Keratinocyte (primary cell): ENCODE results near the gene ZNF217. TPM values are rescaled to one million over a fixed set of nuclear protein-coding genes. Genes with fewer than 3 reads are reported as not detected.
"Not testable (repeated sequence)": the region's sequence is repeated elsewhere in the genome, so short reads cannot be mapped to it uniquely, and the experiment has no call there.

Source experiments
- DNase-seq: peaks from one replicate; pipeline ENCODE4 v3.0.0-alpha.2; 2011; ENCODE audit warnings: low read depth, missing footprints, low spot score
- FAIRE-seq: peaks from 2 replicates; lab custom pipeline; 2011; peaks lifted over from hg19 to GRCh38; lab: Jason Lieb, UNC
- H2AFZ ChIP-seq: 2 replicates; pipeline ENCODE4 v1.6.0; 2012; ENCODE audit warnings: low read length, control low read depth, inconsistent platforms; ENCODE audit not compliant: control insufficient read depth
- H3K27ac ChIP-seq: 2 replicates; pipeline ENCODE4 v1.5.1; 2011; ENCODE audit warnings: low read length; ENCODE audit not compliant: control insufficient read depth, insufficient read depth
- H3K27me3 ChIP-seq: 3 replicates; pipeline ENCODE4 v1.6.0; 2011; ENCODE audit warnings: low read length; ENCODE audit not compliant: control insufficient read depth, insufficient read depth; ENCODE audit errors: extremely low read depth
- H3K36me3 ChIP-seq, 2 experiments: 2 replicates in 1 of 2; 3 replicates in 1 of 2; pipeline ENCODE4 v1.5.1; 2011; ENCODE audit warnings: low read length in 2 of 2, mild to moderate bottlenecking in 1 of 2; ENCODE audit not compliant: control insufficient read depth in 2 of 2, insufficient read depth in 2 of 2; ENCODE audit errors: extremely low read depth in 1 of 2
- H3K4me1 ChIP-seq: 3 replicates; pipeline ENCODE4 v1.5.1; 2011; ENCODE audit warnings: low read length; ENCODE audit not compliant: control insufficient read depth, insufficient read depth; ENCODE audit errors: extremely low read depth
- H3K4me2 ChIP-seq: 3 replicates; pipeline ENCODE4 v1.6.0; 2011; ENCODE audit warnings: low read depth, low read length; ENCODE audit not compliant: control insufficient read depth, insufficient read depth; ENCODE audit errors: extremely low read depth
- H3K4me3 ChIP-seq, 3 experiments: fragments of 200-600 bp in 1 of 3; sonication (generic) in 1 of 3; 2 replicates in 2 of 3; 3 replicates in 1 of 3; pipeline ENCODE4 v1.5.1; 2011 to 2016; ENCODE audit warnings: low read length in 3 of 3, mild to moderate bottlenecking in 3 of 3, control low read depth in 2 of 3, inconsistent platforms in 1 of 3, low read depth in 1 of 3, mixed read lengths in 1 of 3, mixed run types in 1 of 3, moderate library complexity in 1 of 3; ENCODE audit not compliant: control insufficient read depth in 2 of 3, insufficient read depth in 2 of 3; ENCODE audit errors: extremely low read depth in 1 of 3
- H3K79me2 ChIP-seq: 2 replicates; pipeline ENCODE4 v1.6.0; 2012; ENCODE audit warnings: low read length; ENCODE audit not compliant: control insufficient read depth, insufficient read depth
- H3K9ac ChIP-seq: 3 replicates; pipeline ENCODE4 v1.6.0; 2011; ENCODE audit warnings: low read length; ENCODE audit not compliant: control insufficient read depth, insufficient read depth; ENCODE audit errors: extremely low read depth
- H3K9me1 ChIP-seq: 3 replicates; pipeline ENCODE4 v1.6.0; 2011; ENCODE audit warnings: low read length; ENCODE audit not compliant: control insufficient read depth, insufficient read depth; ENCODE audit errors: extremely low read depth
- H3K9me3 ChIP-seq: 2 replicates; pipeline ENCODE4 v1.5.1; 2012; ENCODE audit warnings: low read depth, low read length; ENCODE audit not compliant: control insufficient read depth
- H4K20me1 ChIP-seq: 3 replicates; pipeline ENCODE4 v1.6.0; 2011; ENCODE audit warnings: low read length; ENCODE audit not compliant: control insufficient read depth, insufficient read depth; ENCODE audit errors: extremely low read depth
- EZH2 ChIP-seq: IDR thresholded peaks from one replicate; pipeline ENCODE4 v1.6.1; 2012; ENCODE audit warnings: inconsistent platforms, mild to moderate bottlenecking, low read length, moderate library complexity
- dilution Hi-C: fragments of 300-500 bp; cut with MboI; formaldehyde crosslinking; loops from one replicate; pipeline ENCODE4 v1.7.0; 2020; ENCODE audit warnings: low sequenced_read_pairs; ENCODE audit not compliant: extremely low pct_ligation_motif_present
- polyA plus RNA-seq, 5 experiments: library from polyadenylated mRNA; depleted of rRNA in 3 of 5; stranded (reverse) in 3 of 5; stranded (forward) in 1 of 5; unstranded in 1 of 5; fragments of >200 nt; gene quantifications; 1 replicate in 1 of 5; 2 replicates in 3 of 5; 3 replicates in 1 of 5; pipeline versions ENCODE4 v1.2.1 to v1.2.3, GENCODE V29; 2011 to 2012; ENCODE audit warnings: missing spikeins in 2 of 5, low read depth in 1 of 5, low replicate concordance in 1 of 5
- TF ChIP-seq, protein P1 (sequence below), 3 experiments: IDR thresholded peaks in 1 of 3; conservative IDR thresholded peaks in 1 of 3; optimal IDR thresholded peaks in 1 of 3; 2 replicates in 2 of 3; 3 replicates in 1 of 3; pipeline versions ENCODE3 to v1.5.1; 2011; ENCODE audit warnings: low read length in 3 of 3, mild to moderate bottlenecking in 3 of 3, moderate library complexity in 2 of 3, control low read depth in 1 of 3, inconsistent platforms in 1 of 3; ENCODE audit not compliant: insufficient read depth in 2 of 3; ENCODE audit errors: extremely low read depth in 1 of 3

Gene ZNF217
- polyA plus RNA-seq, 1 donor (not counting 4 experiments of a cell fraction or from before 2014, with no cell fraction given): 17.3 TPM

DNA sequence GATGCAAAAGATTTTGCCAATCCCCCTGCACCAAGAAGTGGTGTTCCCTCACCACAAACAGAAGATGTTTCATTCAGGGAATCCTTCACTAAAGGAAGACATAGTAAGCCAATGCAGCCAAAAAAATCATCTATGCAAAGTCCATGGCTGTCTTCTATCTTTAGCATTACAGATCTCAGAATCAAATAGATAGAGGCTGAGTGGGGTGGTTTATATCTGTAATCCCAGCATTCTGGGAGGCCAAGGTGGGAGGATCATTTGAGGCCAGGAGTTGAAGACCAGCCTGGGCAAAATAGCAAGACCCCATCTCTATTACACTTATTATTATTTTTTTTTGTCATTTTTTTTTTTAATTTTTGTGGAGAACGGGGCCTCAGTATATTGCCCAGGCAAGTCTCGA, 32.9 kb upstream of the ZNF217 start:
- no peaks in the 10 kb centered on the region for H3K27me3 ChIP-seq
- H4K20me1 ChIP-seq: no peaks in the 10 kb centered on the region
- no peak for TF ChIP-seq EZH2
- TF ChIP-seq, protein P1, sequence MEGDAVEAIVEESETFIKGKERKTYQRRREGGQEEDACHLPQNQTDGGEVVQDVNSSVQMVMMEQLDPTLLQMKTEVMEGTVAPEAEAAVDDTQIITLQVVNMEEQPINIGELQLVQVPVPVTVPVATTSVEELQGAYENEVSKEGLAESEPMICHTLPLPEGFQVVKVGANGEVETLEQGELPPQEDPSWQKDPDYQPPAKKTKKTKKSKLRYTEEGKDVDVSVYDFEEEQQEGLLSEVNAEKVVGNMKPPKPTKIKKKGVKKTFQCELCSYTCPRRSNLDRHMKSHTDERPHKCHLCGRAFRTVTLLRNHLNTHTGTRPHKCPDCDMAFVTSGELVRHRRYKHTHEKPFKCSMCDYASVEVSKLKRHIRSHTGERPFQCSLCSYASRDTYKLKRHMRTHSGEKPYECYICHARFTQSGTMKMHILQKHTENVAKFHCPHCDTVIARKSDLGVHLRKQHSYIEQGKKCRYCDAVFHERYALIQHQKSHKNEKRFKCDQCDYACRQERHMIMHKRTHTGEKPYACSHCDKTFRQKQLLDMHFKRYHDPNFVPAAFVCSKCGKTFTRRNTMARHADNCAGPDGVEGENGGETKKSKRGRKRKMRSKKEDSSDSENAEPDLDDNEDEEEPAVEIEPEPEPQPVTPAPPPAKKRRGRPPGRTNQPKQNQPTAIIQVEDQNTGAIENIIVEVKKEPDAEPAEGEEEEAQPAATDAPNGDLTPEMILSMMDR (optimal IDR thresholded peaks at IDR 0.05 in 1 of 3, IDR thresholded peaks at IDR 0.05 in 1 of 3, conservative IDR thresholded peaks at IDR 0.05 in 1 of 3; ENCODE audit: extremely low read depth in 1 of 3, insufficient read depth in 2 of 3, low read length in 3 of 3): no peak
- H3K9ac ChIP-seq: no peak overlapping the region
- H3K9me1 ChIP-seq: no peaks in the 10 kb centered on the region
- H3K27ac ChIP-seq: no peak overlapping the region
- no peaks in the 10 kb centered on the region for H3K79me2 ChIP-seq
- no peak overlapping the region for H3K4me2 ChIP-seq
- dilution Hi-C loops: no loop called here
- no peak for FAIRE-seq
- H3K36me3 ChIP-seq: no peaks in the 10 kb centered on the region
- no peak for DNase-seq
- no peak overlapping the region for H2AFZ ChIP-seq
- H3K4me1 ChIP-seq: peaks cover 26% of the 10 kb centered on the region
- no peaks in the 10 kb centered on the region for H3K9me3 ChIP-seq
- H3K4me3 ChIP-seq: no peak overlapping the region

DNA sequence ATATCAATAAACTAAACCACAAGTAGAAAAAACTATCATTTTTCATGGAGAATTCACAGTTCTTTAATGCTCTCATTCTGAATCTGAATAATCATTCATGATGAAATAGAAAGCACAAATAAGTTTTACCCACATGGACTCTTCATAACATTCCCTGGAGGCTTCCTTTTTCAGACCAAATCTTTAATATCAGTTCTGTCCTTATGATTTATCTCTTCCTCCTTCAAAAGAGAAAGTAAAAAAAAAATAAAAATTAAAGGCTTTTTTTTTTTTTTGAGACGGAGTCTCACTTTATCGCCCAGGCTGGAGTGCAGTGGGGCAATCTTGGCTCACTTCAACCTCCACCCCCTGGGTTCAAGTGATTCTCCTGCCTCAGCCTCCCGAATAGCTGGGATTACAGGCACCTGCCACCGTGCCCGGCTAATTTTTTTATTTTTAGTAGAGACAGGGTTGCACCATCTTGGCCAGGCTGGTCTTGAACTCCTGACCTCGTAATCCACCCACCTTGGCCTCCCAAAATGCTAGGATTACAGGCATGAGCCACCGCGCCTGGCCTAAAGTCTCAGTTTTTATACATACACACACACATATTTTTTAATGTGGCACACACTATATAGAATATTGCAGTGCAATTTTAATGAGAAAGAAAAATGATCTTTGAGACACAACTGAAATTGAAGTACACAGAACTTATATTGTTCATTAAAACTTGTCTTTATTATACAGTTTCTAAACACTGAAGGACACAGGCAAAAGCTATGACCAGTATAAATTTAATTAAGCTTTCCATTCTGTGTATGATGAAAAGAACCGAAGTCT, 31.9 kb upstream of the ZNF217 start:
- Histone ChIP-seq H3K27me3 (no peaks in the 10 kb centered on the region), H2AFZ (no peak overlapping the region), H3K4me1 (peaks cover 26% of the 10 kb centered on the region), H3K9me3 (no peaks in the 10 kb centered on the region), H3K4me2 (no peak overlapping the region), H3K9ac (no peak overlapping the region), H3K4me3 (no peak overlapping the region), H3K79me2 (no peaks in the 10 kb centered on the region), H3K36me3 (no peaks in the 10 kb centered on the region), H4K20me1 (no peaks in the 10 kb centered on the region), H3K27ac (no peak overlapping the region), H3K9me1 (no peaks in the 10 kb centered on the region)
- DNase-seq (no peak), FAIRE-seq (no peak)
- TF ChIP-seq, protein P1 (optimal IDR thresholded peaks at IDR 0.05 in 1 of 3, IDR thresholded peaks at IDR 0.05 in 1 of 3, conservative IDR thresholded peaks at IDR 0.05 in 1 of 3; ENCODE audit: extremely low read depth in 1 of 3, insufficient read depth in 2 of 3, low read length in 3 of 3): no peak
- TF ChIP-seq EZH2: no peak
- dilution Hi-C loops: no loop called here

DNA sequence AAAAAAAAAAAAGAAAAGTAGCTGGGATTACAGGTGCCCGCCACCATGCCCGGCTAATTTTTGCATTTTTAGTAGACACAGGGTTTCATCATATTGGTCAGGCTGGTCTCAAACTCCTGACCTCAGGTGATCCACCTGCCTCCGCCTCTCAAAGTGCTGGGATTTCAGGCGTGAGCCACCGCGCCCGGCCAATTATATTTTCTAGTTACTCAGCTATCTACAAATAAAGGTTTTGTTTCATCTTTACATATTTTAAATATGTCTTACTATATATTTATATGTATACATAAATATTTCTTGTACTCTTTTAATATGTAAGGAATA, 31.2 kb upstream of the ZNF217 start:
- H3K4me3 ChIP-seq, H3K27me3 ChIP-seq, H3K27ac ChIP-seq, H3K9me1 ChIP-seq, H3K36me3 ChIP-seq, DNase-seq, H2AFZ ChIP-seq, H3K79me2 ChIP-seq, H3K4me2 ChIP-seq, dilution Hi-C loops, H3K9me3 ChIP-seq, H3K9ac ChIP-seq, FAIRE-seq, H4K20me1 ChIP-seq: not testable (repeated sequence)
- peaks cover 26% of the 10 kb centered on the region for H3K4me1 ChIP-seq
